GM12891 (cell line): ENCODE data around the gene CAV2.

ENCODE experiments used
- POLR2A ChIP-seq: IDR thresholded peaks from 2 replicates; pipeline ENCODE4 v1.6.1; 2011; ENCODE audit warnings: low read depth, low read length, control low read depth
- POLR2AphosphoS5 ChIP-seq: IDR thresholded peaks from 2 replicates; pipeline ENCODE4 v1.6.1; 2011; ENCODE audit warnings: low read depth, low read length, control low read depth
- TAF1 ChIP-seq: IDR thresholded peaks from 2 replicates; pipeline ENCODE4 v1.6.1; 2011; ENCODE audit warnings: low read depth, low read length, control low read depth

DNA sequence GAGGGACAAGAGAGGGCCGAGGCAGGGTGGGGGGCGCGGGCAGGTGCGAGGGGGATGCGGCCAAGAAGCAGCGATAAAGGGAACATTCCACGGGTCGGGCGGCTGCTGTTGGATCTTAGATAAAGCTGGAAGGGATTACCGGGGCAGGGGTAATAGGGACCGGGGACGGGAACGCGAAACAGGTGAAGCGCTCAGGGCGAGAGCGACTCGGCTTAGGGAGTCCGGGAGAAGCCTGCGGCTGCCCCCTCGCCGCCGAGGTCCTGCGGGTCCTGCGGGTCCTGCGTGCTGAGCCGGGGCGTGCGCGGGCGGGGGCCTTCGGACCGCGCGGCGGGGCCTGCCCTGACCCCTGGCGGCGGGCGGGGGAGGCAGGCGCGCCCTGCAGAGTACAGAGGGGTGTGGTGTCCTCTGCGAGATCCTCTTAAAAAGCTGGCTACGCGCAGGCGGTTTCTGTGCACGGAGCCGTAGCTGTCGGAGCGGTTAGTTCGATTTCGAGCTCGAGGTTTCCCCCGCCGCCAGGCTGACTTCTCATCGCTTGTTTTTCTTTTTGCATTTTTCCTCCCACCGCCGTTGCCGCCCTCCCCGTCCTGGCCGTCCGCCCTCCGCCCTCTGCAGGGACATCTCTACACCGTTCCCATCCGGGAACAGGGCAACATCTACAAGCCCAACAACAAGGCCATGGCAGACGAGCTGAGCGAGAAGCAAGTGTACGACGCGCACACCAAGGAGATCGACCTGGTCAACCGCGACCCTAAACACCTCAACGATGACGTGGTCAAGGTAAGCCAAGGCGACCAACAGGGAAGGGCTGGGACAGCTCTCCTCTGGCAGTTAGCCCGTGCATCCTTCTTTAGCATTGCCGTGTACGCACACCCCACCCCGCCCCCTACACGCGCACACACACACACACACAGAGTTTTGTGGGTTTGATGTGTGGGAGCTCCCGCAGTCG, 26.6 kb downstream of the CAV2 start:
- TF ChIP-seq POLR2A (no peak), TAF1 (no peak), POLR2AphosphoS5 (no peak)
